Activated CD8-positive, alpha-beta T cell treated with anti-CD3 and anti-CD28 coated beads, Interleukin-2, amount 10 ng/mL, durations not matched to agents 7 days and 5 days (primary cell): ENCODE data around the gene C1QTNF9B. TPM values are rescaled to one million over a fixed set of nuclear protein-coding genes. Genes with fewer than 3 reads are reported as not detected.

Source experiments
- ATAC-seq: fragments of 150-1000 bp; cut with Tn5 transposase; one replicate; pipeline ENCODE4 v1.10.0; 2021; ENCODE audit warnings: moderate library complexity
- CTCF ChIA-PET: fragments of 350-600 bp; sonication (Branson Sonifier 250); formaldehyde crosslinking; loops from one replicate; lab custom pipeline; 2021; ENCODE audit warnings: antibody characterized with exemption; lab: Charles Lee
- POLR2A ChIA-PET: fragments of 350-600 bp; sonication (Branson Sonifier 250); formaldehyde crosslinking; loops from one replicate; lab custom pipeline; 2021; ENCODE audit warnings: antibody characterized with exemption; lab: Charles Lee
- DNase-seq: peaks from one replicate; pipeline ENCODE4 v3.0.0-alpha.2; 2020
- H3K27ac Mint-ChIP-seq: one replicate; pipeline ENCODE4 v1.8.0; 2021; ENCODE audit warnings: mild to moderate bottlenecking, mixed read lengths
- H3K27me3 Mint-ChIP-seq: one replicate; pipeline ENCODE4 v1.8.0; 2021; ENCODE audit warnings: low read depth, mixed read lengths
- H3K36me3 Mint-ChIP-seq: one replicate; pipeline ENCODE4 v1.8.0; 2021; ENCODE audit warnings: low read depth, mixed read lengths
- H3K4me1 Mint-ChIP-seq: one replicate; pipeline ENCODE4 v1.8.0; 2021; ENCODE audit warnings: low read depth, mixed read lengths
- H3K4me3 Mint-ChIP-seq: one replicate; pipeline ENCODE4 v1.8.0; 2021; ENCODE audit warnings: mild to moderate bottlenecking, mixed read lengths
- H3K9me3 Mint-ChIP-seq: one replicate; pipeline ENCODE4 v1.8.0; 2022; ENCODE audit warnings: mixed read lengths; ENCODE audit not compliant: insufficient read depth
- total RNA-seq, 2 experiments: library from RNA; stranded (reverse); gene quantifications; one replicate each; pipeline ENCODE4 v1.2.3, GENCODE V29; 2021

C1QTNF9B gene
- total RNA-seq, 2 experiments from 2014 or later = not detected

DNA sequence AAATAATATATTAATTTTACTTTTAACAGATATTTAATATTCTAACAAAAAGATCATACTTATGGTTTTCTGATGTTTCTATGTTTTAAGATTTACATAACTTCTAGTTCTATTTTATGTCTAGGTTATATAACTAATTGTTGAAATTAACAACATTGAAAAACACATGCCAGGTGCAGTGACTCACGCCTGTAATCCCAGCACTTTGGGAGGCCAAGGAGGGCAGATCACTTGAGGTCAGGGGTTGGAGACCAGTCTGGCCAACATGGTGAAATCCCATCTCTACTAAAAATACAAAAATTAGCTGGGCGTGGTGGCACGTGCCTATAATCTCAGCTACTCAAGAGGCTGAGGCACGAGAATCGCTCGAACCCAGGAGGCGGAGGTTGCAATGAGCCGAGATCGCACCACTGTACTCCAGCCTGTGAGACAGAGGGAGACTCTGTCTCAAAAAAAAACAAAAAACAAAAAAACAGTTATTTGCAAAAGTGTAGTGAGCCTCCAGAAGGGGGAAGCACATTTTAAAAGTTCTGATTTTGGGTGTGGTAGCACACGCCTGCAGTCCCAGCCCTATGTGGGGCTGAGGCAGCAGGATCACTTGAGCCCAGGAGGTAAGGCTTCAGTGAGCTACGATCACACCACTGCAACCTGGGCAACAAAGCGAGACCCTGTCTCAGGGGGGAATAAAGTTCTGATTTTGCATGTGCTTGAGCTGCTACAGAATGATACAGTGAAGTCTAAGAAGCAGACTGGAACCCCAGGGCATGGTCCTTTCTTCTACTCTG is 26.8 kb downstream of the C1QTNF9B start:
- CTCF ChIA-PET = no interaction called here
- peaks cover 3% of the 10 kb centered on the region for H3K4me1 Mint-ChIP-seq

DNA sequence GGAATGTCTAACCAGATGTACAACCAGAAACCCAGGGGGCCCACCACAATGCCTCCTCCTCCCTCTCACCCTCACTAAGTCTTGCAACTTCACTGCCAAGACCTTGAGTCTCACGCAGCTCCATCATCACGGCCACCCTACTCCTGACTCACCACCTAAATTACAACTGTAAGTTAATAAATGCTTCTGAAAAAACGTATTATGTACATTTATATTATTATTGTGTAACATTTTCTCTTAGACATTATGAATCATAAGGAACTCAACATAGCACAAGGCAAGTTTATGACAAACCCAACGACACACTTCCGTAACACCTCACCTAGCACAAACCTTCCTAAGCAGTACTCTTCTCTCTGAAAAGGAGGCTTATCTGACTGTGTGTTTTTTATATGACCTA is 28.8 kb downstream of the C1QTNF9B start:
- CTCF ChIA-PET = interaction anchor here (0.6 to 1.3 kb wide), 3 partner anchors 10 to 478 kb away, joined by 3 to 4 read pairs (median 3); no protein-coding TSS in a partner anchor
- no peak overlapping the region for H3K27ac Mint-ChIP-seq

More for the DNA sequence above, 26.8 kb downstream of the C1QTNF9B start:
- no peaks in the 10 kb centered on the region for H3K9me3 Mint-ChIP-seq
- ATAC-seq (no peak), DNase-seq (no peak)
- no peak overlapping the region for H3K4me3 Mint-ChIP-seq
- no peak overlapping the region for H3K27ac Mint-ChIP-seq
- POLR2A ChIA-PET = no interaction called here
- H3K36me3 Mint-ChIP-seq = no peaks in the 10 kb centered on the region
- no peaks in the 10 kb centered on the region for H3K27me3 Mint-ChIP-seq

GRCh38 chr13:23867027-23867491 is 30.2 kb downstream of the C1QTNF9B start:
- DNase-seq (no peak), ATAC-seq (no peak)
- no peaks in the 10 kb centered on the region for H3K36me3 Mint-ChIP-seq
- no peak overlapping the region for H3K27ac Mint-ChIP-seq
- H3K4me3 Mint-ChIP-seq = no peak overlapping the region
- H3K27me3 Mint-ChIP-seq = no peaks in the 10 kb centered on the region
- no peaks in the 10 kb centered on the region for H3K9me3 Mint-ChIP-seq
- H3K4me1 Mint-ChIP-seq = peaks cover 6% of the 10 kb centered on the region
- ChIA-PET CTCF (no interaction called here), POLR2A (no interaction called here)

More for the DNA sequence above, 28.8 kb downstream of the C1QTNF9B start:
- no peaks in the 10 kb centered on the region for H3K27me3 Mint-ChIP-seq
- DNase-seq (no peak), ATAC-seq (no peak)
- no peak overlapping the region for H3K4me3 Mint-ChIP-seq
- no peaks in the 10 kb centered on the region for H3K36me3 Mint-ChIP-seq
- no peaks in the 10 kb centered on the region for H3K9me3 Mint-ChIP-seq
- POLR2A ChIA-PET = no interaction called here
- H3K4me1 Mint-ChIP-seq = peaks cover 6% of the 10 kb centered on the region

- no peak for ATAC-seq
- DNase-seq = no peak
- POLR2A ChIA-PET = no interaction called here
Observed at GRCh38 chr13:23866420-23867026, 30.8 kb downstream of the C1QTNF9B start.

DNA sequence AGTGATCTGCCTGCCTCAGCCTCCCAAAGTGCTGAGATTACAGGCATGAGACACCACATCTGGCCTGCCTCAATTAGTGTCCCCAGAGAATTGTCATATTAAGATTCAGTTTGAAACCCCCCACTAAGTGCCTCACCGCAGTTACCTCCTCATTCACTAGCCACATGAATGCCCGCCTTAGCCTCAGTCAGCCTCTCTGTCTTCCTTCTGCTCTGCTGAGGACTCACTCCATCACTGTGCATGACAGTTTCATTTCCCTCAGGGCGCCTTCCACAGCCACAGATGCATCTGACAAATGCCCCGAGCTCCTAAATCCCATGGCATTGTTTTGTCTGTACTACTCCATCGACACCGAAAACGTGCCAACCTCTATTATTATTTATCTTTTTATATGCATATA is 31.4 kb downstream of the C1QTNF9B start:
- Mint-ChIP-seq H3K4me3 (no peak overlapping the region), H3K9me3 (no peaks in the 10 kb centered on the region), H3K27me3 (no peaks in the 10 kb centered on the region), H3K4me1 (peaks cover 6% of the 10 kb centered on the region), H3K27ac (no peak overlapping the region), H3K36me3 (no peaks in the 10 kb centered on the region)
- ChIA-PET POLR2A (no interaction called here), CTCF (no interaction called here)
- ATAC-seq (no peak), DNase-seq (no peak)

More at GRCh38 chr13:23866420-23867026, 30.8 kb downstream of the C1QTNF9B start:
- Mint-ChIP-seq H3K4me1 (peaks cover 6% of the 10 kb centered on the region), H3K27me3 (no peaks in the 10 kb centered on the region), H3K27ac (no peak overlapping the region), H3K4me3 (no peak overlapping the region), H3K36me3 (no peaks in the 10 kb centered on the region), H3K9me3 (no peaks in the 10 kb centered on the region)
- CTCF ChIA-PET = no interaction called here

DNA sequence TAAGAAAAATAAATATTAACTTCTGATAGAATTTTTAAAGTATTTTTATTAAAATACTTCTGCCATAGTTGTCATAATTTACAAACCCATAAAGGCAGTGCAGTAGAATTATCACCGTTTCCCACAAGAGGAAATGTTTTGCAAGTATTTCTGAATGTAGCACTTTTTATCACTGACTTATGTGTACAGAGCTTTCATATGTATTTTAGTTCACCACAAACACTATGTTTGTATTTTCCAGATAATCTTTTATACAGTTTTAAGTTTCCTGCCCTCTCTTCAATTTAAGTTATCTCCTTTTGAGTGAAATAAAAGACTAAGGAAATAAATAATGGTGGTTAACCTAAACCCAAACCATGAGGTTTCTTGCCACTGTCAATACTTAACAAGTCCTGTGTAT is 32.3 kb downstream of the C1QTNF9B start:
- Mint-ChIP-seq H3K4me3 (no peak overlapping the region), H3K9me3 (no peaks in the 10 kb centered on the region), H3K4me1 (peaks cover 6% of the 10 kb centered on the region), H3K27ac (no peak overlapping the region), H3K27me3 (no peaks in the 10 kb centered on the region), H3K36me3 (no peaks in the 10 kb centered on the region)
- POLR2A ChIA-PET = no interaction called here
- no peak for ATAC-seq
- CTCF ChIA-PET = no interaction called here
- no peak for DNase-seq

DNA sequence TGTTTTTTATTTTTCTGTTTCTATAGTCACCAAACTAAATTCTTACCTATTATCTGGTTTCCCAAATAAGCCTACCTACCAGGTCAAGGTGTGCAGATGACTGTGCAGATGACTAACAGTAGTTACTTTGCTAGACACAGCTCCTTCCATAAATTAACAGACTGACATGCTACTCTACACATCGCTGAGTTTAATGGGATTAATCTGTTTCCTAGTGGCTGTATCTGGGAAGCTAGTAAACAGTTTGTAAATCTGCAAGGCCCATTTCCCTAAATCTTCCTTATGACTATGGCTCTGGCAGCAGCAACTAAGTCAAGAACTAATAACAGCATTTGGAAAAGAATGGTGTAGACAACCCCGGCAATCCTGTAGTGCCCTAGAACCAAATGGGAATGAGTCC is 36.0 kb downstream of the C1QTNF9B start:
- Mint-ChIP-seq H3K36me3 (peaks cover under 1% of the 10 kb centered on the region), H3K4me3 (no peak overlapping the region), H3K9me3 (no peaks in the 10 kb centered on the region), H3K4me1 (peaks cover 10% of the 10 kb centered on the region), H3K27me3 (no peaks in the 10 kb centered on the region), H3K27ac (no peak overlapping the region)
- CTCF ChIA-PET = interaction anchor here (0.8 to 1.1 kb wide), 2 partner anchors 9 to 17 kb away, joined by 3 read pairs; no protein-coding TSS in a partner anchor
- DNase-seq (no peak), ATAC-seq (no peak)
- POLR2A ChIA-PET = no interaction called here

DNA sequence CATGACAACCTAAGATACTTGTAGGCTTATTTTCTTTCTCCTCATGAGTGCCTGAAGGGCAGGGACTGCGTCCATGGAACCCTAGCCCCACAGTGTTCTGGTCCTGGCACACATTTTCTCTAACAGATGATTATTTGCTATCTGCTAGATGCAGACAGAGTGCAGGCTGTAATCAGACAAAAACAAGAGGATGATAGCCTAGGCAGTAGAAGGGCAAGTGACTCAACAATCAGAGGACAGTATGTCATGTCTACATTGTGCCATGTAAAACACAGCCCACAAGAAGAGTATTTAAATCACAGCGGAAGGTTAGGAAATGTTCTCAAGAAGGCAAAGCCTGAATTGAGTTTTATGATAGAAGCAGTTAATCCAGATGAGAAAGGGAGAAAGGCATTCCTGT is 37.4 kb downstream of the C1QTNF9B start:
- Mint-ChIP-seq H3K4me1 (peaks cover 4% of the 10 kb centered on the region), H3K27me3 (no peaks in the 10 kb centered on the region), H3K27ac (no peak overlapping the region), H3K4me3 (no peak overlapping the region), H3K9me3 (no peaks in the 10 kb centered on the region), H3K36me3 (peaks cover 3% of the 10 kb centered on the region)
- ATAC-seq (no peak), DNase-seq (no peak)
- POLR2A ChIA-PET = no interaction called here
- CTCF ChIA-PET = no interaction called here

DNA sequence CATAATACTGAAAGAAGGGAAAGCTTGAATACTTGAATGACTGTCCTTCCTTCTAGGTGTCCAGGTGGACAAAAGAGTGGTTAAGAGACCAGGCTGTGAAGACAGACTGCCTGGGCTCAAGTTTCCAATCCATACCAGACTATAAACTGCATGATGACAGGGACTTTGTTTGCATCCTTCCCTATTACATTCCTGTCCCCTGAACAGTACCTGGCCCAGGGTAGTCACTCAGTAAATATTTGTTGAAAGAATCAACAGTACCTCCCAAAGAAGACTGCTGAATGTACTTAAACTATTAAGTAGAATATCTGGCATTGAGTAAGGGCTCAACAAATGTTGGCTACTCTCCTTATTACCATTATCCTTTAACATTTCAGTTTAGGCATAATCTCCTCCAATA is 37.8 kb downstream of the C1QTNF9B start:
- Mint-ChIP-seq H3K4me1 (peaks cover 4% of the 10 kb centered on the region), H3K27me3 (no peaks in the 10 kb centered on the region), H3K36me3 (peaks cover 3% of the 10 kb centered on the region), H3K27ac (no peak overlapping the region), H3K9me3 (no peaks in the 10 kb centered on the region), H3K4me3 (no peak overlapping the region)
- POLR2A ChIA-PET = no interaction called here
- no peak for ATAC-seq
- CTCF ChIA-PET = interaction anchor here (1.4 to 1.7 kb wide), 2 partner anchors 9 to 15 kb away, joined by 4 read pairs; no protein-coding TSS in a partner anchor
- DNase-seq = no peak

DNA sequence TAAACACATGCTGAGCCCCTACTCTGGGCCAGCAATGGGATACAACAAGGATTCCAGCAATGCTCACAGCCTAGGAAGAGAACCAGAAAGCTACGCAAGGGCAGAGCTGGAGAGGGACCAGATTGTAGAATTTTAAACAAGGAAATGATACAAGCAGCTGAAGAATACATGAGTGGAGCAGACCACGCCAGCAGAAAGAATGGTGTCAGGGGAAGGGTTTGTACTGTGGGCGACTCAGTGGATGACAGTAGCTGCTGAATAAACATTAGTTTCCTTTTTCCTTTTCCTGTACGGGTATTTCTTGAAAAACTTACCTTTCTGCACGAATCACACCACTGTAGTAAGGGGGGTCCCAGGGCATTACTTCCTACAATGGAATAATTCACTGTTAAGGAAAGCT is 38.8 kb downstream of the C1QTNF9B start:
- POLR2A ChIA-PET = interaction anchor here (0.6 kb wide), 1 partner anchor 44 kb away, joined by 7 read pairs; no protein-coding TSS in a partner anchor
- peaks cover 3% of the 10 kb centered on the region for H3K36me3 Mint-ChIP-seq

GRCh38 chr13:23856008-23856750 is 41.1 kb downstream of the C1QTNF9B start:
- Mint-ChIP-seq H3K9me3 (no peaks in the 10 kb centered on the region), H3K27me3 (no peaks in the 10 kb centered on the region), H3K27ac (no peak overlapping the region), H3K36me3 (peaks cover 3% of the 10 kb centered on the region), H3K4me1 (peaks cover 4% of the 10 kb centered on the region), H3K4me3 (no peak overlapping the region)
- ATAC-seq = no peak
- no peak for DNase-seq
- CTCF ChIA-PET = interaction anchor here (1.3 kb wide), 1 partner anchor 11 kb away, joined by 4 read pairs; no protein-coding TSS in a partner anchor
- POLR2A ChIA-PET = no interaction called here

More for the DNA sequence above, 38.8 kb downstream of the C1QTNF9B start:
- Mint-ChIP-seq H3K4me1 (peaks cover 4% of the 10 kb centered on the region), H3K27ac (no peak overlapping the region), H3K9me3 (no peaks in the 10 kb centered on the region), H3K4me3 (no peak overlapping the region), H3K27me3 (no peaks in the 10 kb centered on the region)
- ATAC-seq (no peak), DNase-seq (no peak)
- CTCF ChIA-PET = interaction anchor here (1.4 to 1.7 kb wide), 2 partner anchors 10 to 14 kb away, joined by 4 read pairs; no protein-coding TSS in a partner anchor
